Lower lobe of right lung (tissue), 2 donors: ENCODE data around the gene LZTS3. TPM values are rescaled to one million over a fixed set of nuclear protein-coding genes. Genes with fewer than 3 reads are reported as not detected.
"Not testable (repeated sequence)": the region's sequence is repeated elsewhere in the genome, so short reads cannot be mapped to it uniquely, and the experiment has no call there.

Source experiments
- ATAC-seq, 2 donors: fragments of 200-7000 bp; cut with Tn5 transposase; one replicate each; pipeline ENCODE4 v1.9.1; 2020 to 2022; ENCODE audit warnings: mild to moderate bottlenecking in 2 of 2, moderate library complexity in 2 of 2
- DNase-seq: peaks from one replicate; pipeline ENCODE4 v3.0.0-alpha.2; 2020
- H3K27ac ChIP-seq: fragments of 200-600 bp; one replicate; pipeline ENCODE4 v1.8.0; 2022
- H3K27me3 ChIP-seq: fragments of 200-600 bp; one replicate; pipeline ENCODE4 v1.8.0; 2022; ENCODE audit warnings: low read depth
- H3K36me3 ChIP-seq: fragments of 200-600 bp; one replicate; pipeline ENCODE4 v1.8.0; 2022; ENCODE audit warnings: mild to moderate bottlenecking
- H3K4me1 ChIP-seq: fragments of 200-600 bp; one replicate; pipeline ENCODE4 v1.8.0; 2022
- H3K4me3 ChIP-seq: fragments of 200-600 bp; one replicate; pipeline ENCODE4 v1.8.0; 2022; ENCODE audit warnings: mild to moderate bottlenecking
- H3K9me3 ChIP-seq: fragments of 200-600 bp; one replicate; pipeline ENCODE4 v1.8.0; 2022
- CTCF ChIP-seq: fragments of 200-600 bp; IDR thresholded peaks from one replicate; pipeline ENCODE4 v1.8.0; 2022; ENCODE audit warnings: antibody characterized with exemption, mild to moderate bottlenecking
- intact Hi-C: fragments of 100-400 bp; cut with DNase I; formaldehyde crosslinking; loops from one replicate; pipeline ENCODE4 v1.11.0; 2022
- total RNA-seq: library from RNA; stranded (reverse); fragmentation: NEBNext Ultra II Directional; extraction: Animal tissue kit (Norgen Biotek cat#: 25700); gene quantifications from one replicate; pipeline ENCODE4 v1.2.1, GENCODE V29; 2021
- donor health status: DM: no; HTN: yes; CAD: no; lungs with severe emphysema.

Gene LZTS3
- total RNA-seq, 1 donor from 2014 or later = 18.5 TPM

- Histone ChIP-seq H3K4me1 (no peaks in the 10 kb centered on the region), H3K27ac (peak overlapping the region; percentile 7), H3K27me3 (no peaks in the 10 kb centered on the region), H3K36me3 (peaks cover 27% of the 10 kb centered on the region), H3K4me3 (no peak overlapping the region), H3K9me3 (no peaks in the 10 kb centered on the region)
- DNase-seq (no peak), ATAC-seq (no peak)
- TF ChIP-seq CTCF = no peak
- intact Hi-C loops = no loop called here
Observed at GRCh38 chr20:3121955-3122610, 51.3 kb downstream of the LZTS3 start.

- H3K27me3 ChIP-seq = no peaks in the 10 kb centered on the region
- no peaks in the 10 kb centered on the region for H3K4me1 ChIP-seq
- H3K9me3 ChIP-seq = no peaks in the 10 kb centered on the region
- no peak for DNase-seq
- ATAC-seq = no peak
- TF ChIP-seq CTCF = no peak
- intact Hi-C loops = no loop called here
- peaks cover 27% of the 10 kb centered on the region for H3K36me3 ChIP-seq
- no peak overlapping the region for H3K4me3 ChIP-seq
- peak overlapping the region; percentile 7 for H3K27ac ChIP-seq
Observed at GRCh38 chr20:3121271-3121911, 52.0 kb downstream of the LZTS3 start.

GRCh38 chr20:3119044-3119443, 54.3 kb downstream of the LZTS3 start:
- Histone ChIP-seq H3K36me3 (peaks cover 37% of the 10 kb centered on the region), H3K4me1 (peaks cover 8% of the 10 kb centered on the region), H3K27ac (no peak overlapping the region), H3K9me3 (no peaks in the 10 kb centered on the region), H3K4me3 (no peak overlapping the region), H3K27me3 (no peaks in the 10 kb centered on the region)
- intact Hi-C loops = no loop called here
- no peak for TF ChIP-seq CTCF
- ATAC-seq (no peak), DNase-seq (no peak)

GRCh38 chr20:3117839-3118379, 55.4 kb downstream of the LZTS3 start:
- intact Hi-C loops, H3K27me3 ChIP-seq, H3K9me3 ChIP-seq, H3K4me3 ChIP-seq, H3K4me1 ChIP-seq: not testable (repeated sequence)
- DNase-seq (peak; percentile 78), ATAC-seq (peak; percentile 90 to 93)
- Histone ChIP-seq H3K36me3 (peaks cover 42% of the 10 kb centered on the region), H3K27ac (peak overlapping the region; percentile 39)
- peak; percentile 68 for TF ChIP-seq CTCF

- no peak overlapping the region for H3K27ac ChIP-seq
- no peaks in the 10 kb centered on the region for H3K9me3 ChIP-seq
- no peak for ATAC-seq
- no peak for TF ChIP-seq CTCF
- H3K4me1 ChIP-seq = peaks cover 8% of the 10 kb centered on the region
- peaks cover 26% of the 10 kb centered on the region for H3K36me3 ChIP-seq
- no peaks in the 10 kb centered on the region for H3K27me3 ChIP-seq
- H3K4me3 ChIP-seq = no peak overlapping the region
- intact Hi-C loops = no loop called here
- DNase-seq = no peak
Observed at GRCh38 chr20:3116341-3116740, 57.0 kb downstream of the LZTS3 start.
